ENCODE measurements around the gene GNB1. TPM values are rescaled to one million over a fixed set of nuclear protein-coding genes. Genes with fewer than 3 reads are reported as not detected.
A peak's percentile ranks its signal among the peaks of the same experiment; 100 is the strongest.

The GNB1 gene
- total RNA-seq, 2 experiments from 2014 or later = 138 to 149 TPM

DNA sequence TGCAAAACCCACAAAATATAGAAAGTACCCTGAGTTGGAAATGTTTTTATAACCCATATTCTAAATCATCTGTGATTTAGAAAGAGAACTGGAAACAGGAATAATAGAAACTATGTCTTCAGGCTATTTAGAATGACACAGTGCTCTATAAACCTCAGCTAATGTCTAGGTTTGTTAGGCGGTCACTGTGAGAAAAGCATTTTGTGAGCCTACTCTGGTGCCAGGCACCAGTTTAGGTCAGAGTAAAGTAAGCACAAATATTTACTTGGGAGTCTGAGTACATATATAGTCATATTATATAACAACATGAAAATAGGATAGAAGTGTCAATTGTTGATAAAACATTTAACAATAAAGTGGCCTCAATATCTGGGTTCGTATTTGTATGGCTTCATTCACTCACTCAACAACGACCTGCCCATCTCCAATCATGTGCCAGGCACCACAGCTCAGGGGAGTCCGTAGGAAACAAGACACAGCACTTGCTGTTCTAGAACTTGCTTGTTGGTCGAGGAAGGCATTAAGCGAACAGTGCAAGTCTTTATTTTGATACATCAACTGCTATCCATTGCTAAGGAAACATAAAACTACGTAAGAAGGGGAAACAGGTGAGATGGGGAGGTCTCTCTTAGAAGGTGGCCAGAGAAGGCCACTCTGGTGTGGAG, 37.2 kb downstream of the GNB1 start:
- Histone ChIP-seq H3K4me3 (ENCODE audit: low read length) (no peak overlapping the region), H3K9me3 (ENCODE audit: control insufficient read depth in 1 of 2, insufficient read depth in 1 of 2, low read length in 2 of 2) (no peaks in the 10 kb centered on the region), H3K4me1 (ENCODE audit: insufficient read depth, low read length) (peaks cover 65% of the 10 kb centered on the region), H3K27me3 (ENCODE audit: control insufficient read depth in 1 of 2, insufficient read depth in 2 of 2, low read length in 2 of 2) (no peaks in the 10 kb centered on the region), H3K27ac (ENCODE audit: low read depth in 1 of 2, low read length in 2 of 2) (no peak overlapping the region), H3K36me3 (ENCODE audit: insufficient read depth, low read length) (peaks cover 23% of the 10 kb centered on the region)
- Mint-ChIP-seq H3K36me3 (ENCODE audit: low read depth) (peaks cover 23% of the 10 kb centered on the region), H3K4me1 (ENCODE audit: low read depth) (peaks cover 72% of the 10 kb centered on the region), H3K4me3 (no peak overlapping the region), H3K27ac (peak overlapping the region; percentile 91), H3K27me3 (no peaks in the 10 kb centered on the region), H3K9me3 (no peaks in the 10 kb centered on the region)
- intact Hi-C loops (cut with DNase I, micrococcal nuclease) = no loop called here
- ChIA-PET POLR2A (interaction anchor here (0.9 kb wide), 1 partner anchor 35 kb away, joined by 4 read pairs; no protein-coding TSS in a partner anchor), CTCF (interaction anchor here (0.9 kb wide), 1 partner anchor 16 kb away, joined by 3 read pairs; no protein-coding TSS in a partner anchor)
- ATAC-seq (ENCODE audit: poor library complexity) = no peak
- DNase-seq = no peak
- TF ChIP-seq, protein P1, sequence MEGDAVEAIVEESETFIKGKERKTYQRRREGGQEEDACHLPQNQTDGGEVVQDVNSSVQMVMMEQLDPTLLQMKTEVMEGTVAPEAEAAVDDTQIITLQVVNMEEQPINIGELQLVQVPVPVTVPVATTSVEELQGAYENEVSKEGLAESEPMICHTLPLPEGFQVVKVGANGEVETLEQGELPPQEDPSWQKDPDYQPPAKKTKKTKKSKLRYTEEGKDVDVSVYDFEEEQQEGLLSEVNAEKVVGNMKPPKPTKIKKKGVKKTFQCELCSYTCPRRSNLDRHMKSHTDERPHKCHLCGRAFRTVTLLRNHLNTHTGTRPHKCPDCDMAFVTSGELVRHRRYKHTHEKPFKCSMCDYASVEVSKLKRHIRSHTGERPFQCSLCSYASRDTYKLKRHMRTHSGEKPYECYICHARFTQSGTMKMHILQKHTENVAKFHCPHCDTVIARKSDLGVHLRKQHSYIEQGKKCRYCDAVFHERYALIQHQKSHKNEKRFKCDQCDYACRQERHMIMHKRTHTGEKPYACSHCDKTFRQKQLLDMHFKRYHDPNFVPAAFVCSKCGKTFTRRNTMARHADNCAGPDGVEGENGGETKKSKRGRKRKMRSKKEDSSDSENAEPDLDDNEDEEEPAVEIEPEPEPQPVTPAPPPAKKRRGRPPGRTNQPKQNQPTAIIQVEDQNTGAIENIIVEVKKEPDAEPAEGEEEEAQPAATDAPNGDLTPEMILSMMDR (IDR thresholded peaks at IDR 0.05) = no peak

DNA sequence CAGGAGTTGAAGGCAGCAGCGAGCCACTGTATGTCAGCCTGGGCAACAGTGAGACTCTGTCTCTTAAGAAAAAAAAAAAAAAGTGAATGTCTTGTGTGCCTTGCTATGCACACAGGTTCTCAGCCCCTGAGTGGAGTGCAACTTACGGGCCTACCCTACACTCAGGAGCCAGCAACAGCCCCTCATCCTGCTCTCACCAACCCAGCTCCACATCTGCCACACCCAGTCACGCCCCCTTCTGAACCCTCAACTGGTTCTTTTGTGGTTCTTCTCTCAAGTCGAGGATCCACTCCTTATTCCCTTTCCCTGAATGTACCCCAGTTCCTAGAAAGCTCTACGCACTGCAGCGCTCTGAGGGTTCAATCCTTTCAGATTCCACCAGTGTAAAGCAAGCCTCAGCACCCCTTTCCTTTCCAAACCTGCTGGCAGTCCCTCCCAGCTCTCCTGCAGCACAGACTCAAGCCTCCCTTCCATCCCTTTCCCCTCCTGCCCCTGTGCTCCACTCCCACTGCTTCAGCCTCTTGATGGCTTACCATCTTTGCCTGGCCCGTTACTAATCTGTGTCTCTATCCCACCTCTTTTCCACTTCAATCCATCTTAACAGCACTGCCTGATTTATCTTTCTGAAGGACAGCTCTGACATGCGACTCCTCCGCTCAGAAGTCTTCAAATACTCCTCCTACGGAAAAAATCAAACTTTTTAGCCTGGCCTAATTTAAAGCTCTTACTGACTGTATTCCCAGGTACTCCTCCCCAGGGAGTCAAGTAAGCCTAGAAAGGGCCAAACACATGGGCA, 38.1 kb downstream of the GNB1 start:
- H3K9me3 ChIP-seq (ENCODE audit: control insufficient read depth in 1 of 2, insufficient read depth in 1 of 2, low read length in 2 of 2) = no peaks in the 10 kb centered on the region
- Mint-ChIP-seq H3K27me3 (no peaks in the 10 kb centered on the region), H3K27ac (peak overlapping the region; percentile 91), H3K36me3 (ENCODE audit: low read depth) (peaks cover 24% of the 10 kb centered on the region), H3K9me3 (no peaks in the 10 kb centered on the region), H3K4me3 (no peak overlapping the region), H3K4me1 (ENCODE audit: low read depth) (peaks cover 71% of the 10 kb centered on the region)
- intact Hi-C loops (cut with DNase I, micrococcal nuclease) = no loop called here
- H3K27ac ChIP-seq (ENCODE audit: low read depth in 1 of 2, low read length in 2 of 2) = no peak overlapping the region
- TF ChIP-seq, protein P1 (IDR thresholded peaks at IDR 0.05) = no peak
- DNase-seq = no peak
- ATAC-seq (ENCODE audit: poor library complexity) = no peak
- CTCF ChIA-PET = interaction anchor here (0.9 kb wide), 1 partner anchor 17 kb away, joined by 3 read pairs; no protein-coding TSS in a partner anchor
- no peaks in the 10 kb centered on the region for H3K27me3 ChIP-seq (ENCODE audit: control insufficient read depth in 1 of 2, insufficient read depth in 2 of 2, low read length in 2 of 2)
- POLR2A ChIA-PET = interaction anchor here (0.9 kb wide), 1 partner anchor 36 kb away, joined by 4 read pairs; no protein-coding TSS in a partner anchor
- peaks cover 26% of the 10 kb centered on the region for H3K36me3 ChIP-seq (ENCODE audit: insufficient read depth, low read length)
- H3K4me1 ChIP-seq (ENCODE audit: insufficient read depth, low read length) = peaks cover 58% of the 10 kb centered on the region
- no peak overlapping the region for H3K4me3 ChIP-seq (ENCODE audit: low read length)

DNA sequence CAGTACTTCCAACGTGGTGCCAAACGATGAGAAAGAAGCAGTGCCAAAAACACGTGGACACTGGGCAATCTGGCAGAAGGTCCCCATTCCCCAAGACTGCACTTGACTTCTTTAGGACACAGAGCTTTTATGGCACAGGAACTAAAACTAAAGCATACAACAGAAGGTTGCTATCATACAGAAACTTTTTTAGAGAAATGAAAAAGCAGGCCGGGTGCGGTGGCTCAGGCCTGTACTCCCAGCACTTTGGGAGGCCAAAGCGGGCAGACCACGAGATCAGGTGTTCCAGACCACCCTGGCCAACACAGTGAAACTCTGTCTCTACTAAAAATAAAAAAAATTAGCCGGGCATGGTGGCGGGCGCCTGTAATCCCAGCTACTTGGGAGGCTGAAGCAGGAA, 43.0 kb downstream of the GNB1 start:
- no peak for ATAC-seq (ENCODE audit: poor library complexity)
- Mint-ChIP-seq H3K4me3 (no peak overlapping the region), H3K4me1 (ENCODE audit: low read depth) (peaks cover 73% of the 10 kb centered on the region), H3K9me3 (no peaks in the 10 kb centered on the region), H3K27me3 (no peaks in the 10 kb centered on the region), H3K36me3 (ENCODE audit: low read depth) (peaks cover 45% of the 10 kb centered on the region), H3K27ac (peak overlapping the region; percentile 60)
- H3K4me1 ChIP-seq (ENCODE audit: insufficient read depth, low read length) = peaks cover 55% of the 10 kb centered on the region
- CTCF ChIA-PET = no interaction called here
- intact Hi-C loops (cut with DNase I, micrococcal nuclease) = no loop called here
- peaks cover 46% of the 10 kb centered on the region for H3K36me3 ChIP-seq (ENCODE audit: insufficient read depth, low read length)
- no peaks in the 10 kb centered on the region for H3K27me3 ChIP-seq (ENCODE audit: control insufficient read depth in 1 of 2, insufficient read depth in 2 of 2, low read length in 2 of 2)
- TF ChIP-seq, protein P1 (IDR thresholded peaks at IDR 0.05) = no peak
- POLR2A ChIA-PET = no interaction called here
- DNase-seq = no peak
- no peak overlapping the region for H3K27ac ChIP-seq (ENCODE audit: low read depth in 1 of 2, low read length in 2 of 2)
- no peak overlapping the region for H3K4me3 ChIP-seq (ENCODE audit: low read length)
- no peaks in the 10 kb centered on the region for H3K9me3 ChIP-seq (ENCODE audit: control insufficient read depth in 1 of 2, insufficient read depth in 1 of 2, low read length in 2 of 2)

All from CD4-positive, alpha-beta T cell (primary cell).